Body of pancreas (tissue), 4 donors: ENCODE data around the gene TTC24. TPM values are rescaled to one million over a fixed set of nuclear protein-coding genes. Genes with fewer than 3 reads are reported as not detected.

Source experiments
- ATAC-seq: fragments of 150-250 bp; one replicate; pipeline ENCODE4 v1.9.1; 2016
- DNase-seq, 4 donors: peaks; one replicate each; pipeline ENCODE4 v3.0.0-alpha.2; 2019
- H3K27ac ChIP-seq, 4 donors: fragments of 200-600 bp; sonication (generic); 1 replicate in 3 of 4; 2 replicates in 1 of 4; pipeline versions ENCODE4 v1.5.1 to v1.6.1; 2016 to 2019; ENCODE audit warnings: mild to moderate bottlenecking in 1 of 4, mixed read lengths in 1 of 4, moderate library complexity in 1 of 4
- H3K27me3 ChIP-seq, 2 donors: fragments of 200-600 bp; sonication (generic); one replicate each; pipeline ENCODE4 v1.6.0; 2016; ENCODE audit warnings: mild to moderate bottlenecking in 1 of 2
- H3K36me3 ChIP-seq, 2 donors: fragments of 200-600 bp; sonication (generic); replicated peaks in 1 of 2; 2 replicates each; pipeline ENCODE4 v1.5.1; 2016; ENCODE audit warnings: low read depth in 2 of 2; ENCODE audit not compliant: insufficient read depth in 1 of 2
- H3K4me1 ChIP-seq: fragments of 200-600 bp; sonication (generic); one replicate; pipeline ENCODE4 v1.6.0; 2016
- H3K4me3 ChIP-seq, 2 donors: fragments of 200-600 bp; sonication (generic); 1 replicate in 1 of 2; 2 replicates in 1 of 2; pipeline ENCODE4 v1.5.1; 2016 to 2019
- H3K9me3 ChIP-seq, 3 donors: fragments of 200-600 bp; sonication (generic); 1 replicate in 2 of 3; 2 replicates in 1 of 3; pipeline ENCODE4 v1.5.1; 2016
- CTCF ChIP-seq, 7 experiments: fragments of 450-650 bp in 4 of 7; fragments of 200-600 bp in 3 of 7; sonication (generic) in 3 of 7; IDR thresholded peaks; one replicate each; pipeline ENCODE4 v1.5.1; 2016 to 2019; ENCODE audit warnings: antibody characterized with exemption in 7 of 7
- POLR2A ChIP-seq, 3 donors: fragments of 450-650 bp; IDR thresholded peaks; one replicate each; pipeline ENCODE4 v1.6.1; 2016; ENCODE audit warnings: antibody characterized with exemption in 3 of 3, mild to moderate bottlenecking in 2 of 3
- WGBS, 2 donors: methylation state at CpG; one replicate each; pipeline ENCODE4 v1.1.5; 2017; 5-methylcytosine and 5-hydroxymethylcytosine counted together
- intact Hi-C: fragments of 100-400 bp; cut with DNase I; formaldehyde crosslinking; loops from one replicate; pipeline ENCODE4 v1.15.1; 2023
- total RNA-seq, 2 donors: library from RNA; depleted of rRNA; stranded (reverse); fragments of >200 nt; gene quantifications; one replicate each; pipeline ENCODE4 v1.1.0, GENCODE V29; 2016

The TTC24 gene
- total RNA-seq, 2 donors from 2014 or later, result not detected

- DNase-seq, result no peak
- ATAC-seq, result no peak
- intact Hi-C loops, result no loop called here
- TF ChIP-seq POLR2A (IDR thresholded peaks at IDR 0.05) (no peak), CTCF (IDR thresholded peaks at IDR 0.05) (no peak)
- no peak overlapping the region for H3K27ac ChIP-seq
- H3K9me3 ChIP-seq, result no peaks in the 10 kb centered on the region
- H3K36me3 ChIP-seq, result no peaks in the 10 kb centered on the region
- WGBS, 2 donors, result 83 to 87% methylated on average over 4 of the region's 4 CpGs
- no peak overlapping the region for H3K4me3 ChIP-seq
- no peaks in the 10 kb centered on the region for H3K4me1 ChIP-seq
- H3K27me3 ChIP-seq, result no peaks in the 10 kb centered on the region
Measured at GRCh38 chr1:156566436-156566835, 13.1 kb upstream of the TTC24 start.

GRCh38 chr1:156571261-156571852 lies 8.2 kb upstream of the TTC24 start:
- no peak overlapping the region for H3K4me3 ChIP-seq
- WGBS, 2 donors, result 6% methylated on average over 4 of the region's 4 CpGs
- DNase-seq (no peak), ATAC-seq (no peak)
- no peaks in the 10 kb centered on the region for H3K36me3 ChIP-seq
- H3K9me3 ChIP-seq, result no peaks in the 10 kb centered on the region
- TF ChIP-seq CTCF (IDR thresholded peaks at IDR 0.05) (no peak), POLR2A (IDR thresholded peaks at IDR 0.05) (no peak)
- no peaks in the 10 kb centered on the region for H3K27me3 ChIP-seq
- intact Hi-C loops, result no loop called here
- H3K4me1 ChIP-seq, result peaks cover 10% of the 10 kb centered on the region
- no peak overlapping the region for H3K27ac ChIP-seq

GRCh38 chr1:156571919-156572662 lies 7.4 kb upstream of the TTC24 start, which contains the start of gene IQGAP3:
IQGAP3 (minus strand) TSS chr1:156572565; CDS start chr1:156572529, 36 bp downstream.
- DNase-seq, result peak; percentile 89 to 92 (median 90)
- 0 to 1% methylated on average over 24 to 38 of the region's 38 CpGs for WGBS, 2 donors
- intact Hi-C loops, result no loop called here
- peak; percentile 98 for ATAC-seq
- Histone ChIP-seq H3K9me3 (no peaks in the 10 kb centered on the region), H3K27ac (no peak within 1 kb of the TSS), H3K4me3 (no peak within 1 kb of the TSS), H3K27me3 (no peaks in the 10 kb centered on the region), H3K4me1 (peaks cover 10% of the 10 kb centered on the region), H3K36me3 (no peaks in the 10 kb centered on the region)
- no peak for TF ChIP-seq POLR2A (IDR thresholded peaks at IDR 0.05)

- no peaks in the 10 kb centered on the region for H3K9me3 ChIP-seq
- TF ChIP-seq CTCF (IDR thresholded peaks at IDR 0.05), result no peak
- no peak for TF ChIP-seq POLR2A (IDR thresholded peaks at IDR 0.05)
- no peaks in the 10 kb centered on the region for H3K27me3 ChIP-seq
- H3K4me3 ChIP-seq, result no peak overlapping the region
- intact Hi-C loops, result no loop called here
- no peaks in the 10 kb centered on the region for H3K36me3 ChIP-seq
- ATAC-seq (no peak), DNase-seq (no peak)
- WGBS, 2 donors, result 32 to 33% methylated on average over 10 of the region's 10 CpGs
- no peak overlapping the region for H3K27ac ChIP-seq
- H3K4me1 ChIP-seq, result peaks cover 10% of the 10 kb centered on the region
Measured at GRCh38 chr1:156572663-156573018, 6.9 kb upstream of the TTC24 start.

- TF ChIP-seq POLR2A (IDR thresholded peaks at IDR 0.05) (no peak), CTCF (IDR thresholded peaks at IDR 0.05) (no peak)
- no peak for DNase-seq
- intact Hi-C loops, result no loop called here
Measured at GRCh38 chr1:156574039-156574633, 5.4 kb upstream of the TTC24 start.

More at GRCh38 chr1:156574039-156574633, 5.4 kb upstream of the TTC24 start:
- Histone ChIP-seq H3K27ac (no peak overlapping the region), H3K4me1 (peaks cover 10% of the 10 kb centered on the region), H3K4me3 (no peak overlapping the region), H3K36me3 (no peaks in the 10 kb centered on the region), H3K9me3 (no peaks in the 10 kb centered on the region), H3K27me3 (no peaks in the 10 kb centered on the region)
- WGBS, 2 donors, result 50% methylated on average over 2 of the region's 2 CpGs
- ATAC-seq, result no peak
